Activated naive CD8-positive, alpha-beta T cell treated with anti-CD3 and anti-CD28 coated beads, Interleukin-2, amount 50 U/mL, for 24 hours (primary cell): Measurements from ENCODE around the gene BCR.

Source experiments
- ATAC-seq: fragments of 150-1000 bp; cut with Tn5 transposase; one replicate; pipeline ENCODE4 v1.10.0; 2021
- DNase-seq: peaks from one replicate; pipeline ENCODE4 v3.0.0; 2021
- H3K27ac Mint-ChIP-seq: one replicate; pipeline ENCODE4 v1.8.0; 2021; ENCODE audit warnings: mild to moderate bottlenecking, mixed read lengths
- H3K27me3 Mint-ChIP-seq: one replicate; pipeline ENCODE4 v1.8.0; 2021; ENCODE audit warnings: mixed read lengths
- H3K36me3 Mint-ChIP-seq: one replicate; pipeline ENCODE4 v1.8.0; 2021; ENCODE audit warnings: low read depth, mixed read lengths
- H3K4me1 Mint-ChIP-seq: one replicate; pipeline ENCODE4 v1.8.0; 2021; ENCODE audit warnings: mixed read lengths
- H3K4me3 Mint-ChIP-seq: one replicate; pipeline ENCODE4 v1.8.0; 2021; ENCODE audit warnings: mild to moderate bottlenecking, moderate library complexity, mixed read lengths
- H3K9me3 Mint-ChIP-seq: one replicate; pipeline ENCODE4 v1.8.0; 2021; ENCODE audit warnings: mixed read lengths

The BCR gene

GRCh38 chr22:23228503-23228902 lies 48.2 kb downstream of the BCR start:
- Mint-ChIP-seq H3K36me3 (peaks cover 26% of the 10 kb centered on the region), H3K27ac (no peak overlapping the region), H3K27me3 (no peaks in the 10 kb centered on the region), H3K9me3 (peaks cover 15% of the 10 kb centered on the region), H3K4me3 (no peak overlapping the region), H3K4me1 (peaks cover 61% of the 10 kb centered on the region)
- ATAC-seq, result no peak
- DNase-seq, result no peak

- ATAC-seq, result no peak
- peaks cover 60% of the 10 kb centered on the region for H3K4me1 Mint-ChIP-seq
- H3K27me3 Mint-ChIP-seq, result no peaks in the 10 kb centered on the region
Observed at GRCh38 chr22:23229646-23230045, 49.3 kb downstream of the BCR start.

GRCh38 chr22:23230348-23231068 lies 50.2 kb downstream of the BCR start:
- Mint-ChIP-seq H3K4me3 (no peak overlapping the region), H3K27ac (no peak overlapping the region), H3K36me3 (peaks cover 25% of the 10 kb centered on the region), H3K4me1 (peaks cover 56% of the 10 kb centered on the region), H3K9me3 (peaks cover 15% of the 10 kb centered on the region), H3K27me3 (no peaks in the 10 kb centered on the region)
- no peak for DNase-seq
- ATAC-seq, result no peak

More at GRCh38 chr22:23229646-23230045, 49.3 kb downstream of the BCR start:
- Mint-ChIP-seq H3K4me3 (no peak overlapping the region), H3K27ac (no peak overlapping the region), H3K9me3 (peaks cover 15% of the 10 kb centered on the region), H3K36me3 (peaks cover 28% of the 10 kb centered on the region)
- DNase-seq, result no peak

- H3K9me3 Mint-ChIP-seq, result peaks cover 15% of the 10 kb centered on the region
- H3K4me1 Mint-ChIP-seq, result peaks cover 56% of the 10 kb centered on the region
- H3K4me3 Mint-ChIP-seq, result no peak overlapping the region
- H3K27ac Mint-ChIP-seq, result peak overlapping the region; percentile 60
- peaks cover 25% of the 10 kb centered on the region for H3K36me3 Mint-ChIP-seq
- no peaks in the 10 kb centered on the region for H3K27me3 Mint-ChIP-seq
- DNase-seq, result no peak
- no peak for ATAC-seq
Observed at GRCh38 chr22:23231471-23232093, 51.3 kb downstream of the BCR start.

GRCh38 chr22:23232094-23232905 lies 52.0 kb downstream of the BCR start:
- DNase-seq (no peak), ATAC-seq (no peak)
- Mint-ChIP-seq H3K4me3 (no peak overlapping the region), H3K36me3 (peaks cover 25% of the 10 kb centered on the region), H3K27ac (peak overlapping the region; percentile 60), H3K9me3 (peaks cover 15% of the 10 kb centered on the region), H3K4me1 (peaks cover 56% of the 10 kb centered on the region), H3K27me3 (no peaks in the 10 kb centered on the region)

GRCh38 chr22:23233084-23233531 lies 52.8 kb downstream of the BCR start:
- Mint-ChIP-seq H3K9me3 (peaks cover 12% of the 10 kb centered on the region), H3K36me3 (peaks cover 21% of the 10 kb centered on the region), H3K27me3 (no peaks in the 10 kb centered on the region), H3K27ac (no peak overlapping the region), H3K4me1 (peaks cover 56% of the 10 kb centered on the region), H3K4me3 (no peak overlapping the region)
- DNase-seq, result no peak
- ATAC-seq, result no peak

GRCh38 chr22:23233752-23234408 lies 53.6 kb downstream of the BCR start:
- Mint-ChIP-seq H3K36me3 (peaks cover 13% of the 10 kb centered on the region), H3K4me1 (peaks cover 60% of the 10 kb centered on the region), H3K27ac (peak overlapping the region; percentile 81), H3K9me3 (peaks cover 5% of the 10 kb centered on the region), H3K4me3 (no peak overlapping the region), H3K27me3 (no peaks in the 10 kb centered on the region)
- peak; percentile 84 for DNase-seq
- peak; percentile 85 for ATAC-seq

- H3K36me3 Mint-ChIP-seq, result peaks cover 8% of the 10 kb centered on the region
- H3K27ac Mint-ChIP-seq, result peak overlapping the region; percentile 81
- ATAC-seq, result no peak
- no peak overlapping the region for H3K4me3 Mint-ChIP-seq
- H3K27me3 Mint-ChIP-seq, result no peaks in the 10 kb centered on the region
- H3K4me1 Mint-ChIP-seq, result peaks cover 67% of the 10 kb centered on the region
- no peak for DNase-seq
- H3K9me3 Mint-ChIP-seq, result no peaks in the 10 kb centered on the region
Observed at GRCh38 chr22:23234409-23235161, 54.3 kb downstream of the BCR start.

GRCh38 chr22:23235425-23235824 lies 55.1 kb downstream of the BCR start:
- Mint-ChIP-seq H3K27me3 (no peaks in the 10 kb centered on the region), H3K9me3 (no peaks in the 10 kb centered on the region), H3K4me3 (no peak overlapping the region), H3K4me1 (peaks cover 72% of the 10 kb centered on the region), H3K27ac (peak overlapping the region; percentile 73), H3K36me3 (peaks cover 6% of the 10 kb centered on the region)
- ATAC-seq (no peak), DNase-seq (no peak)

- Mint-ChIP-seq H3K4me1 (peaks cover 76% of the 10 kb centered on the region), H3K4me3 (no peak overlapping the region), H3K27me3 (no peaks in the 10 kb centered on the region), H3K27ac (no peak overlapping the region), H3K9me3 (no peaks in the 10 kb centered on the region), H3K36me3 (peaks cover 8% of the 10 kb centered on the region)
- ATAC-seq, result no peak
- no peak for DNase-seq
Observed at GRCh38 chr22:23236026-23236425, 55.7 kb downstream of the BCR start.

GRCh38 chr22:23236440-23237184 lies 56.3 kb downstream of the BCR start:
- DNase-seq (no peak), ATAC-seq (no peak)
- Mint-ChIP-seq H3K36me3 (peaks cover 8% of the 10 kb centered on the region), H3K9me3 (no peaks in the 10 kb centered on the region), H3K4me3 (no peak overlapping the region), H3K27ac (no peak overlapping the region), H3K4me1 (peaks cover 78% of the 10 kb centered on the region), H3K27me3 (no peaks in the 10 kb centered on the region)

GRCh38 chr22:23237201-23237798 lies 57.0 kb downstream of the BCR start:
- Mint-ChIP-seq H3K4me1 (peaks cover 85% of the 10 kb centered on the region), H3K27me3 (no peaks in the 10 kb centered on the region), H3K9me3 (no peaks in the 10 kb centered on the region), H3K36me3 (peaks cover 8% of the 10 kb centered on the region), H3K4me3 (peak overlapping the region; percentile 12), H3K27ac (no peak overlapping the region)
- DNase-seq (no peak), ATAC-seq (no peak)

GRCh38 chr22:23237841-23238240 lies 57.5 kb downstream of the BCR start:
- Mint-ChIP-seq H3K4me1 (peaks cover 87% of the 10 kb centered on the region), H3K4me3 (peak overlapping the region; percentile 12), H3K27me3 (no peaks in the 10 kb centered on the region), H3K9me3 (no peaks in the 10 kb centered on the region), H3K36me3 (peaks cover 8% of the 10 kb centered on the region), H3K27ac (no peak overlapping the region)
- ATAC-seq, result no peak
- peak; percentile 50 for DNase-seq
